Measurements from ENCODE around the gene LRMDA.

LRMDA gene

DNA sequence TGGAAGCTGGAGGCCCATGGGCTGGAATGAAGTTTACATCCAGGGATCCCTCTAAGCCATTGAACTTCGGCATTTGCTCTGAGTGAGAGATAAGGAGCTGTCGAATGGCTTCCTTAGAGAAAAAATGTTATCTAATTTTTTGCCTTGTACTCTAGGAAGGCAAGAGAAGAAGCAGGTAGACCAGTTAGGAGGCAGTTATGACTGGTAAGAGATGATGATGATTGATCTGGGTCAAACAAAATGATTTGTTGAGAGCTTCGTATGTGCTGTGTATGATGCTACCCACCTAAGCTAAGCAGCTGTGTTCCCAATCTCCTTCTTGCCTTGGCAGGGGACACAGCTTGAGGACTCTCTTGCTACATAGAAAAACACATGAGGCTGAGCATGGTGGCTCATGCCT is 370.2 kb downstream of the LRMDA start:
- no peak for DNase-seq

- DNase-seq = no peak
Measured at GRCh38 chr10:75803121-75803520, 371.7 kb downstream of the LRMDA start.

- DNase-seq = no peak
Measured at GRCh38 chr10:75803816-75804552, 372.6 kb downstream of the LRMDA start.

DNA sequence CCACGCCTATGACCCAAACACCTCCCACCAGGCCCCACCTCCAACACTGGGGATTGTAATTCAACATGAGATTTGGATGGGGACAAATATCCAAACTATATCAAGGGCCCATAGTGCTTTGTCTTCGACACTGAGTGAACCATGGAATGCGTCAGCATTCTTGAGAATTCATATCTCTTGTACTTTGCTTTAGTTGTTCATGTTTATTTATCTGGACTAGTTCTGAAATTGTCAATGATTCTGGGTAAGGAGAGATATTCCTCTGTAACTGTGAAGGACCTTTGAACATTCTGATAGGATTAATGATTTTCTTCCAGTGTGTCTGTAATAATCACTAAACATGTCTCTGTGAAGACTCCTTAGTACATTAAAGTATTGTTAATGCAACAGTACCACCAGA is 374.8 kb downstream of the LRMDA start:
- no peak for DNase-seq

- no peak for DNase-seq
Measured at GRCh38 chr10:75807456-75807855, 376.0 kb downstream of the LRMDA start.

DNA sequence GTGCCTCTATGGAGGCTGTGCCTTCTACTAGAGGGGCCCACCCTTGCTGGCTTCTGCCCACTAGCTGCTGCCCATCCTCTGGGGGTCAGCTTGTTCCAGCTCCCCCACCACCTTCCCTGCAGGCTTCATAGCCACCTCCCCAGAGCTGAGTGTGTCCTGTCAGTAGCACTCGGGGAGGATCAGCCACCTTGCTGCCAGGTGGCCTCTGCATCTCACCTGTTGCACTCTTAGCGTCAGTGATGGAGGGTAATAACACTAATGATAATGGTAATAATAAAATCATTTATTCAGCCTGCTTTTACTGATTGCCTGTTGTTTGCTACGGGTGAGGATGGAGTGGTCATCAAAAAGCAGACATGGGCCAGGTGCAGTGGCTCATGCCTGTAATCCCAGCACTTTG is 377.6 kb downstream of the LRMDA start:
- no peak for DNase-seq

DNA sequence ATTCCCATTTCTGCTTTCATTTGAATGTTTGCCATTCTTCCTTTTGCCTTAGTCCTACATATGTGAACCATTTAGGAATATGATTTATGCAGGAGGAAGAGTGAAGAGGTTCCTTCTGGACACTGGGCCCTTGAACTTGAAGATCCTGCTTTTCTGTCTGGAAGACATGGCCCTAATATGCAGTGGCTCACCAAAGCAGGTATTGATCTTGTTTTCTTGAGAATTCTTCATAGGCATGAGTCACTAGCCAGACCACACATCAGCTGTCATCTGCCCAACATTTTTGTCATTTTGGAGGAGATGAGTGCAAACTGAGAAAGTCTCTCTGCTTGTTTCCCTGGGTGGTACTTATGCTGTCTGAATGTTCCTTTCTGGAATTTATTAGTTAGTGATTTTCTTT is 382.6 kb downstream of the LRMDA start:
- no peak for DNase-seq

DNA sequence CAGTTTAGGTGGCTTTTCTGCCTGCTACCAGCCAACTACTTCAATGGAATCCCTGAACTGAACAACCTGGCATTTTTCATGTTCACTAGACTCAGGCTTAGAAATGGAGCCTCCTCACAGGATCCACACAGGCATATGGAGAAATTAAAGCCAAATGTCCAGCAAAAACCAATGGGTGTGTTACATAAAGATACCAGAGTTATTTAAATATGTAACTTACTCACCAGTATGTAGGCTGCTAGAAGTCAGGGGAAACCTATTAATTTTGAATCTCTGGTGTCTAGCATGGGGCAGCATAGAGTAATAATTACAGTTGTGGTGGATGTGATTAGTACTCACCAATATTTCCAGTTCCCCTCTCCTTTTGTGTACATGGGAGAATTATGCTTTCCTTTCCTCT is 383.6 kb downstream of the LRMDA start:
- no peak for DNase-seq

- DNase-seq = no peak
Measured at GRCh38 chr10:75817198-75817597, 385.8 kb downstream of the LRMDA start.

- no peak for DNase-seq
Measured at GRCh38 chr10:75818552-75818951, 387.1 kb downstream of the LRMDA start.

GRCh38 chr10:75825235-75825634 is 393.8 kb downstream of the LRMDA start:
- no peak for DNase-seq

- no peak for DNase-seq
Measured at GRCh38 chr10:75825661-75826060, 394.2 kb downstream of the LRMDA start.

GRCh38 chr10:75826846-75827245 is 395.4 kb downstream of the LRMDA start:
- no peak for DNase-seq

- no peak for DNase-seq
Measured at GRCh38 chr10:75827587-75828021, 396.2 kb downstream of the LRMDA start.

DNA sequence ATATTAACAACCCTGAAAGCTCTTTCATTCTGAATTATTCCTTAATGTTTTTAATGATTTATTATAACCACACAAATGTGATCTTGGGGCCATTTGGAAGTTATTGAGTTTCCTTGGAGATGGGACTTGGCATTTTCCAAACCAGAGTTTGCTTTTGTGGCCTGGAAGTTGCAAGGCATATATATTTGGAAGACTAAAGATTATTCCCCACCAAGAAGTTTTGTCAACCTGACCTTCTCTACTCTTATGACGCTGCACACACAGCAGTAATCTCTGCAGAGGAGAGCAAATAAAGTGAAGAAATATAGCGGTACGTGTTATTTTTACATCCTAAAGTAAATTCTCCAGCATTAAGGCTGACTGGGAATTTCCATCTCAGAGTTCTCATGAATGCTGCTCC is 397.0 kb downstream of the LRMDA start:
- no peak for DNase-seq

DNA sequence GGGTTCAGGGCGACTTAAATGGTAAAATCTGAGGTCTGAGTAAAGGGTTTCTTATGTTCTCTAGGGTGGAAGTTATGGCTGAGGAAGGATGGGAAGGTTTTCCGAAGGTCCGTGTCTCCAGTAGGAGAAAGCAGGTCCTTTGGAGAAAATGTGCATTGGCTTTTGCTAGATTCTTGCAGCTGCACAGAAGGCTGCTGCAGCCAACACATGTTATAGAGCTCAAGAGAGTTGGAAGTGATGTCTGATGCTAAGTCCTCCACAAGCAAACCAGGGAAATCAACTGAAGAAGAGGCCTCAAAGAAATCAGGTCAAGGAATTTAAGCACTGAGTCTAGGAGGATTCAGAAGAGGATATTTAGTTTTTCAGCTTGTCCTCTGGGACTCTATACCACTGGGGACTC is 404.6 kb downstream of the LRMDA start:
- DNase-seq = no peak

DNA sequence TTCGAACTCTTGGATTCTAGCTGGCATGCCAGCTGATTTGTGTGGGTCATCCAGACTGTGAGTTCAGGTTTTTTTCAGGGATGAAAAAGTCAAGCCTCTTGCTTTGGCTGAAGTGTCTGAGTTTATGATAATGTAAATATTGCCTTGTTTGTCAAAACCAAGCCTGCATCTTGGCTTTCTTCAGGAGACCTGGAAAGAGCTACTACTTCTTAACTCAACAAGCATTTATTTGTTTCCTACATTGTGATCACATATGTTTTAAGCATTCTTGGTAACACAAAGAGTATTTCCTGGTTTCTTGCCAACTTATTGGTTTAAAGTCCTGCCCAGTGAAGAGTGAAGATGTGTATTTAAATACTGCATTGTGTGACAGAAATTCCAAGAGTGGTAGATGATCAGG is 407.1 kb downstream of the LRMDA start:
- no peak for DNase-seq

DNA sequence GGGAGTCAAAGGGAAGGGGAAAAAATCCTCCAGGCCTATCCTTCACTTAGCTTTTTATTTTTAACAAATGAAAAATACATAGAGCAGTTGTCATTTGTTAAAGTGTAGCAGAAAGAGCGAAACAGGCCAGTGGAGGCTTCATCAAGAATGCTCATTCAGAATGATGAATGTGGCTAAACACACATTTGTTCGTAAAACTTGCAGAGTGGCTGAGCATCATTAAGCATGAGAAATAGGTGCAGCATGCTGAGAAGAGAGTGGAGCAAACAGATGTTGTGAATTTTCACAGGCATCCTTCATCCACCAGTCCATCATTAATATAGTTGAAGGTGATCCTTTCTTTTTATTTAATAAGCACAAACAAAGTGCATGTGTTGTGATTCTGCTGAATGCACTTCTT is 407.6 kb downstream of the LRMDA start:
- no peak for DNase-seq

DNA sequence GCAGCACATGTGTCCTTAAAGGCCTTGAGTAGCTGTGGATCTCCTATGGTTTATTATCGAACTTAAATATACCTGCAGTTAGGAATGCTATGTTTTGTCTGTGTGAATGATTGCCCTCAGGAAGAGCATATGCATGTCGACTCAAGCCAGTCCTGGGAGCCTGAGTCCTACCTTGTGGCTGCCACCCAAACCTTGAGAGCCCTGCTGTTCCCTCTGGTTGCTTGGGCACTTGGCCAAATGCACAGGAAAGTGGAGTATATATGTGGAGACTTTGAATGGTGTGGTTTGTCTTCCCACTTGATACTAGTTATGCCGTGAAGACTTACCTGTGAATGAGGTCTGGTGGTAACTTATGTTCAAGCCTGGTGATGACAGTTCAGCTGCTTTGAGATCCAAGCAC is 409.8 kb downstream of the LRMDA start:
- DNase-seq = no peak

- DNase-seq = no peak
Measured at GRCh38 chr10:75845176-75845947, 413.9 kb downstream of the LRMDA start.

- DNase-seq = no peak
Measured at GRCh38 chr10:75847477-75847876, 416.1 kb downstream of the LRMDA start.

- no peak for DNase-seq
Measured at GRCh38 chr10:75851580-75852345, 420.3 kb downstream of the LRMDA start.

GRCh38 chr10:75852851-75853484 is 421.5 kb downstream of the LRMDA start:
- no peak for DNase-seq

Data from activated CD4-positive, alpha-beta T cell treated with anti-CD3 and anti-CD28 coated beads for 1 hour (primary cell).